ENCODE data around the gene ABCA8.
"Not testable (repeated sequence)": the region's sequence is repeated elsewhere in the genome, so short reads cannot be mapped to it uniquely, and the experiment has no call there.

The ABCA8 gene

DNA sequence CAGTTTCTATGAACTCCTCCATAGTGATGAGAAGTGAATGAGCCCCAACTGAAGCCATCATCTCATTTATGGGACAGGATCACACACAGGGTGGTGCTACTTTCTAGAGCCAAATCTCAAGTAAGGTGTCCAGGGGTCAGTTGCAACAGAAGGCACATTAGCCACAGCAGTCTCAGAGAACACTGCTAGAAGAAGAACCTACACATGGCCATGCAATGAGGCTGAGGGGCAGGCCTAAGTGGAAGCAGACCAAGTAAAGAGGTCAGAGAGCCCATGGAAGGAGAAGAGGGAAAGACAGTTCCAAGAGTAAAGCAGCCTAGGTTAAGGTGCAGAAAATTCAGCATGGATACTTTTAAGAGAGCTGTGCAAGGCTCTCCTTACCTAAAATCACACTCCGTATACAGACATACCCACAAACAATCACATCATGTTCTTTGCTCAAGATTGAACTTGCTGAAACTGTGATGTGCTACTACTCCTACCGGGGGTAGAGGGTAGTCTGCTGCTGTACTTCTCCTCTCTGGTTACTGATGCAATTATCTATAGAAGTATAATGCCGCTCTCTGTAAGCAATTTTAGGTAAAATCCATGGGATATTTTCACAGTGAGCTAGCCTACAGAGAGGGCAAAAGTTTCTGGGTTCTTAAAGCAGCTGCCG is 1.7 kb downstream of the ABCA8 start:
- ChIA-PET CTCF (interaction anchor here (0.6 to 0.7 kb wide), 3 partner anchors 8 to 90 kb away, joined by 3 to 4 read pairs (median 4); no protein-coding TSS in a partner anchor), POLR2A (ENCODE audit: low non-redundant PET) (no interaction called here)
- H3K27ac ChIP-seq, result no peak overlapping the region
- no peak for DNase-seq (ENCODE audit: low spot score)
- TF ChIP-seq, protein P1, sequence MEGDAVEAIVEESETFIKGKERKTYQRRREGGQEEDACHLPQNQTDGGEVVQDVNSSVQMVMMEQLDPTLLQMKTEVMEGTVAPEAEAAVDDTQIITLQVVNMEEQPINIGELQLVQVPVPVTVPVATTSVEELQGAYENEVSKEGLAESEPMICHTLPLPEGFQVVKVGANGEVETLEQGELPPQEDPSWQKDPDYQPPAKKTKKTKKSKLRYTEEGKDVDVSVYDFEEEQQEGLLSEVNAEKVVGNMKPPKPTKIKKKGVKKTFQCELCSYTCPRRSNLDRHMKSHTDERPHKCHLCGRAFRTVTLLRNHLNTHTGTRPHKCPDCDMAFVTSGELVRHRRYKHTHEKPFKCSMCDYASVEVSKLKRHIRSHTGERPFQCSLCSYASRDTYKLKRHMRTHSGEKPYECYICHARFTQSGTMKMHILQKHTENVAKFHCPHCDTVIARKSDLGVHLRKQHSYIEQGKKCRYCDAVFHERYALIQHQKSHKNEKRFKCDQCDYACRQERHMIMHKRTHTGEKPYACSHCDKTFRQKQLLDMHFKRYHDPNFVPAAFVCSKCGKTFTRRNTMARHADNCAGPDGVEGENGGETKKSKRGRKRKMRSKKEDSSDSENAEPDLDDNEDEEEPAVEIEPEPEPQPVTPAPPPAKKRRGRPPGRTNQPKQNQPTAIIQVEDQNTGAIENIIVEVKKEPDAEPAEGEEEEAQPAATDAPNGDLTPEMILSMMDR (conservative IDR thresholded peaks at IDR 0.05; ENCODE audit: low read depth), result no peak

DNA sequence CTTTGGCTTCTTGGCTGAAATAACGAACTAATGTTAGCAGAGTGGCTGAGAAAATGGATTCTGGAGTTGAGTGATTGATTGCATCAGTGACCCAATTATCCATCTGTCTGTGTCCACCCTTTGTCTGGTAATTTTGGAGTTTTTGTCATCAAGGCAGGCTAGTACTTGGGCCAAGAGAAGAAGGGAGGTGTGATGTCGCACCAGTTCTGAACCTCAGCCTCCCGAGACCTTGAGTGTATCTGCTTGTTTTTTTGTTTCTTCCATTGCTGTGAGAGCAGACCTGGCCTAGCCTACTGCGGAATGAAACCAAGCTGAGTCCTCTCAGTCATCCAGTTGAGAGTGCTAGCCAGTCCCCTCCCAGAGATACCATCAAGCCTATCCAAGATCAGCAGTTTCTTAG is 4.5 kb downstream of the ABCA8 start:
- no peak for DNase-seq (ENCODE audit: low spot score)
- CTCF ChIA-PET, result no interaction called here
- H3K27ac ChIP-seq, result no peak overlapping the region
- POLR2A ChIA-PET (ENCODE audit: low non-redundant PET), result no interaction called here
- TF ChIP-seq, protein P1 (conservative IDR thresholded peaks at IDR 0.05; ENCODE audit: low read depth), result no peak

DNA sequence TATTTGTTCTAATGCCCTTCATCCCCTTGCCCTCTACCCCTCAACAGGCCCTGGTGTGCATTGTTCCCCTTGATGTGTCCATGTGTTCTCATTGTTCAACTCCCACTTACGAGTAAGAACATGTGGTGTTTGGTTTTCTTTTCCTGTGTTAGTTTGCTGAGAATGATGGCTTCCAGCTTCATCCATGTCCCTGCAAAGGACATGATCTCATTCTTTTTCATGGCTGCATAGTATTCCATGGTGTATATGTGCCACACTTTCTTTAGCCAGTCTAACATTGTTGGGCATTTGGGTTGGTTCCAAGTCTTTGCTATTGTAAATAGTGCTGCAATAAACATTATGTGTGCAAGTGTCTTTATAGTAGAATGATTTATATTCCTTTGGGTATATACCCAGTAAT is 7.3 kb downstream of the ABCA8 start:
- POLR2A ChIA-PET (ENCODE audit: low non-redundant PET); DNase-seq (ENCODE audit: low spot score); H3K27ac ChIP-seq; CTCF ChIA-PET: not testable (repeated sequence)

DNA sequence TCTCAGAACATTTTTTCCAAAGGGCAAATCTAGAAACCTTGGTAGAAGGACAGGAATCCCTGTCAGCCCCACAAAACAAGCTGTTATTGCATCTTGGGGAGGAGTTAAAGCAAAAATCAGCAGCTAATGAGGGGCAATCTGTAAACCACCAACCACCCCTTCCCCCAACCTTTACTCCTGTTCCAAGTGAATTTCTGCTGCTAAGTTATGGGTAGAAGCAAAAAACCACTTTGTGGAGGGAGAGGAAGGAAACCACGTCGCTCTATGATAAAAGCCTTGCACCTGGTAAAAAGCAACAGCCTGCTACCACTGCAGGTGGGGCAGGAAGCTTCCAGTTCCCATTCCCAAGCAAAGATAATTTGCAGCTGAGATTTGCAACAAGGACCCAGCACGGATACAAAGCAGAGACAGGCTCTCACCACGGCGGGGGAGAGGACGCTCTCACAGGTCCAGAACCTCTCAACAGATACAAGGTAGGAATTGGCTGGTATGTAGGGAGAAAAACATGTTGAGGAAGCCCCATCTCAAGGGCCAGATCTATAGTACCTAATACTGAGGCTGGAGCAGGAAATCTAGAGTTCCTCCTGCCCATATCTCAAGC is 10.7 kb downstream of the ABCA8 start:
- POLR2A ChIA-PET (ENCODE audit: low non-redundant PET), result no interaction called here
- H3K27ac ChIP-seq, result no peak overlapping the region
- TF ChIP-seq, protein P1 (conservative IDR thresholded peaks at IDR 0.05; ENCODE audit: low read depth), result no peak
- DNase-seq (ENCODE audit: low spot score), result no peak
- CTCF ChIA-PET, result interaction anchor here (0.6 kb wide), 1 partner anchor 9 kb away, joined by 4 read pairs; no protein-coding TSS in a partner anchor

DNA sequence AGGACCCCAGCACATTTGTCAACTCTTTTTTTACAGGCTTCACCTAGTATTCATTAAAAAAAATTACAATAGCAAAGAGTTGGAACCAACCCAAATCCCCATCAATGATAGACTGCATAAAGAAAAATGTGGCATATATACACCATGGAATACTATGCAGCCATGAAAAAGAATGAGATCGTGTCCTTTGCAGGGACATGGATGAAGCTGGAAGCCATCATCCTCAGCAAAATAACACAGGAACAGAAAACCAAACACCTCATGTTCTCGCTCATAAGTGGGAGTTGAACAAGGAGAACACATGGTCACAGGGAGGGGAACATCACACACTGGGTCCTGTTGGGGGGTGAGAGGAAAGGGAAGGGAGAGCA is 11.4 kb downstream of the ABCA8 start:
- H3K27ac ChIP-seq; POLR2A ChIA-PET (ENCODE audit: low non-redundant PET); CTCF ChIA-PET; DNase-seq (ENCODE audit: low spot score): not testable (repeated sequence)

DNA sequence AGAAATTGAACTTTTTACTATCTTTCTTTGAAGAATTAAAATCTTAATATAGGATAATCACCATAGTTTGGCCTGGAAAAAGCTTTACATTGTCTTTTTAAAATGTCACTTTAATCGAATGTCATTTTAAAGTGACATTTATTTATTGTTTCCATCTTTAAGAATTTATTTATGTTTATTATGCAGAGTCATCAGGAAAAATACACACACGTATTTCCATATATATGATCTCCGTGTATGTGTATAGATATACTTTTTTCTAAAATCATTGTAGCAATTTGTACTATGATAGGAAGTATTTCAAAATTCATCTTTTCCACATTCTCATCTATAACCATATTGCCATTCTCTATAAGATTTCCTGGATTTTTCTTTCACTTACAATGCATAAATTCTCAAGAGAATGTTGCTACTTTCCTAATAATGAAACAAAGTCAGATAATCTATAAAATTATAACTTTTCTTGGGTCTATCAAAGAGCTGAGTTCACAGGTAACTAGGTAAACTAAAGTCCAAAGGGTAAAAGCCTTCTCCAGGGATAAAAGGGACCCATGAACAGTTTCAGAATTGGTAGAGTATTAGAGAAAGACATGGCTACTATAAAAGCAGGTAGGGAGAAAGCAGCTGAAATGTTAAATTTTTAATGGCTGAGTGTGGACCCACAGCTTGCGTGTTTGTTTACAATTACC is 11.9 kb downstream of the ABCA8 start:
- CTCF ChIA-PET, result no interaction called here
- DNase-seq (ENCODE audit: low spot score), result no peak
- POLR2A ChIA-PET (ENCODE audit: low non-redundant PET), result no interaction called here
- TF ChIP-seq, protein P1 (conservative IDR thresholded peaks at IDR 0.05; ENCODE audit: low read depth), result no peak
- H3K27ac ChIP-seq, result no peak overlapping the region

DNA sequence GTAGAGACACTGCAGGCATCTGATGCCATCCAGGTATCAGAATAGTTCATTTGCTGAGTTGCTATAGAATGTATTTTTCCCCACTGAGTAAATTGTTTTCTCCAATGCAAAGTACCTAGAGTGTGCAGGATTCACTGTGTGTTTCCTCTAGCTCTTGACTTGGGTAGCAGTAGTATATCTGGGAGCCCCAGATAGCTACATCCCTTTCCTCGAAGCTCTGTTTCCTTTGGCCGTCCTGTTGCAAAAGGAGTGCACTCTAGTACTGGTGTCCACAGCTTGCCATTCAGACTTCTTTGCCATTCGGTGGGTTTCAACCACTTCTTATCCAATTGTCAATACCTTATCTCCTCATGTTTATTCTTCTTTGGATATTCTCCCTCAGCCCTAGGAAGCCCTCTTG is 12.8 kb downstream of the ABCA8 start:
- CTCF ChIA-PET, result interaction anchor here (0.5 kb wide), 1 partner anchor 318 kb away, joined by 4 read pairs; no protein-coding TSS in a partner anchor
- DNase-seq (ENCODE audit: low spot score), result no peak

More for the DNA sequence above, 12.8 kb downstream of the ABCA8 start:
- POLR2A ChIA-PET (ENCODE audit: low non-redundant PET), result no interaction called here
- no peak overlapping the region for H3K27ac ChIP-seq
- TF ChIP-seq, protein P1 (conservative IDR thresholded peaks at IDR 0.05; ENCODE audit: low read depth), result no peak

Measured in RWPE1 (cell line).